OCI-LY7 (cell line): ENCODE results near the gene INS. TPM values are rescaled to one million over a fixed set of nuclear protein-coding genes. Genes with fewer than 3 reads are reported as not detected.

Experiments
- BruUV-seq: library from RNA; stranded (reverse); fragments of 400-500 nt; replicated peaks from 2 replicates; lab custom pipeline; 2021; lab: Mats Ljungman, UMichigan
- CTCF ChIA-PET: fragments of 300-600 bp; sonication (Branson Sonifier 250); formaldehyde crosslinking; loops from one replicate; lab custom pipeline; 2022; ENCODE audit warnings: antibody characterized with exemption; ENCODE audit not compliant: unreplicated experiment; lab: Charles Lee
- POLR2A ChIA-PET: fragments of 300-600 bp; sonication (Branson Sonifier 250); formaldehyde crosslinking; loops from one replicate; lab custom pipeline; 2022; ENCODE audit warnings: antibody characterized with exemption; lab: Charles Lee
- DNase-seq: peaks from one replicate; pipeline ENCODE4 v3.0.0-alpha.2; 2015; ENCODE audit warnings: low spot score
- H2AFZ ChIP-seq: fragments of 200-600 bp; sonication (generic), shearing (Covaris generic); 2 replicates; pipeline ENCODE4 v1.6.1; 2014; ENCODE audit warnings: mild to moderate bottlenecking, antibody characterized with exemption, low read length, moderate library complexity
- H3K27ac ChIP-seq: fragments of 200-600 bp; sonication (generic); 2 replicates; pipeline ENCODE4 v1.5.1; 2014; ENCODE audit warnings: mixed run types, low read depth, mild to moderate bottlenecking, moderate library complexity, low read length, inconsistent platforms; ENCODE audit not compliant: poor library complexity, severe bottlenecking
- H3K36me3 ChIP-seq: fragments of 200-600 bp; sonication (generic); 2 replicates; pipeline ENCODE4 v1.6.1; 2014; ENCODE audit warnings: mild to moderate bottlenecking, antibody characterized with exemption, low read length, moderate library complexity, mixed read lengths; ENCODE audit not compliant: insufficient read depth
- H3K4me1 ChIP-seq: fragments of 200-600 bp; sonication (generic); 2 replicates; pipeline ENCODE4 v1.5.1; 2014; ENCODE audit warnings: mild to moderate bottlenecking, low read length; ENCODE audit not compliant: insufficient read depth, poor library complexity, severe bottlenecking
- H3K4me2 ChIP-seq: fragments of 200-600 bp; sonication (generic); 2 replicates; pipeline ENCODE4 v1.6.1; 2014; ENCODE audit warnings: mild to moderate bottlenecking, low read length
- H3K4me3 ChIP-seq: fragments of 200-600 bp; sonication (generic); 2 replicates; pipeline ENCODE4 v1.5.1; 2014; ENCODE audit warnings: mild to moderate bottlenecking, low read depth, low read length; ENCODE audit not compliant: poor library complexity, severe bottlenecking
- H3K79me2 ChIP-seq: fragments of 200-600 bp; sonication (generic); 2 replicates; pipeline ENCODE4 v1.6.1; 2016; ENCODE audit warnings: low read depth, mild to moderate bottlenecking, low read length, moderate library complexity, mixed read lengths; ENCODE audit not compliant: insufficient read depth
- H3K9me2 ChIP-seq: fragments of 200-600 bp; sonication (generic); 2 replicates; pipeline ENCODE4 v1.6.1; 2016; ENCODE audit warnings: mild to moderate bottlenecking, low read length, mixed read lengths; ENCODE audit not compliant: insufficient read depth
- H3K9me3 ChIP-seq: fragments of 200-600 bp; sonication (generic); 2 replicates; pipeline ENCODE4 v1.6.1; 2014; ENCODE audit warnings: mild to moderate bottlenecking, mixed run types, low read length, mixed read lengths
- H4K20me1 ChIP-seq: fragments of 200-600 bp; sonication (generic); 2 replicates; pipeline ENCODE4 v1.6.1; 2014; ENCODE audit warnings: mild to moderate bottlenecking, antibody characterized with exemption, low read length, moderate library complexity, mixed read lengths; ENCODE audit not compliant: insufficient read depth
- EZH2phosphoT487 ChIP-seq: fragments of 200-600 bp; sonication (generic); IDR thresholded peaks from 2 replicates; pipeline ENCODE4 v1.6.1; 2018; ENCODE audit warnings: low read depth, borderline replicate concordance, mild to moderate bottlenecking, mixed run types, antibody characterized with exemption, low read length, moderate library complexity, mixed read lengths
- intact Hi-C: fragments of 100-400 bp; cut with micrococcal nuclease; formaldehyde crosslinking; loops from one replicate; pipeline ENCODE4 v1.10.0; 2022; ENCODE audit not compliant: unreplicated experiment
- total RNA-seq, 2 experiments: library from RNA; depleted of rRNA in 1 of 2; stranded (reverse); fragments of >200 nt in 1 of 2; shearing (Covaris generic) in 1 of 2; gene quantifications; 2 replicates each; pipeline ENCODE4 v1.2.3, GENCODE V29; 2014 to 2022
- TF ChIP-seq, protein P1 (sequence below): fragments of 200-600 bp; sonication (generic); conservative IDR thresholded peaks from 2 replicates; pipeline ENCODE4 v1.5.1; 2014; ENCODE audit warnings: mild to moderate bottlenecking, antibody characterized with exemption, low read length, moderate library complexity, mixed read lengths

Gene INS
- total RNA-seq, 2 experiments from 2014 or later = not detected

DNA sequence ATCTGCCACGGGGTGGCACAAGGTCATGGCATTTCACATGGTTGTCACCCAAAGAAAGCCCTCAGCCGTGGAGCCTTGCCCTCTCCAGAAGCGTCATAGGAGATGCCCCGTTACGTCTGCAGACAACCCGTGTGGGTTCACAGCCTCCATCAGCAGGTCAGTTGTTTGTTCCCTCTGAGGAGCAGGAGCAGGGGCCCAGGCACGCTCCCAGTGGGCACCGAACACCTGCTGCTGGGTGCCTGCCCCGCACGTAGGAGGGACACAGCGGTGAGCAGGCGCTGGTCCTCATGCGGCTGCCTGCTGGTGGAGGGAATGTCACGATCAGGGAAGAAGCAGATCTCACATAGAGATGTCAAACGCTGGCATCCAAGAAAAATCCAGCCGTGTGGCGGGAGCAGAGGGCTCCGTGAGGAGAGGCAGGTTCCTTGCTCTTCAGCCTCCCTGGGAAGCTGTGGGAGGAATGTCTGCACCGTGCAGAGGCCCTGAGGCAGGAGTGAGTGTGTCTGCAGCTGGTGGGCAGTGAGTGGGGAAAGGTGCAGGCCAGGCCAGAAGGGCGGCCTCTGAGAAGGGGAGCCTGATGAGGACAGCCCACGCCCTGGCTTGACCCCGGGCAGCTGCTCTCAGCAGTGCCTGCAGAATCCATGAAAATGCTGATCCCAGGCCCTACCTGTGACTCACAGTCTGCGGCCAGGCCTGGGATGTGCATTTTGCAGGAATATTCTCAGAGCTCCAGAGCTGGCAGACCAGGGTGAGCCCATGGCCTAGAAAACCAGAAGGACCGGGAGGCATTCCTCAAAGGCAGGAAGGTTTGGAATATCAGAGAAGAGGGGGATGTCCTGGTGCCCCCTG, 47.0 kb upstream of the INS start:
- H3K4me2 ChIP-seq = no peak overlapping the region
- no peak for DNase-seq
- POLR2A ChIA-PET = no interaction called here
- H3K79me2 ChIP-seq = no peaks in the 10 kb centered on the region
- no peaks in the 10 kb centered on the region for H3K9me2 ChIP-seq
- no peaks in the 10 kb centered on the region for H3K4me1 ChIP-seq
- CTCF ChIA-PET = no interaction called here
- TF ChIP-seq, protein P1, sequence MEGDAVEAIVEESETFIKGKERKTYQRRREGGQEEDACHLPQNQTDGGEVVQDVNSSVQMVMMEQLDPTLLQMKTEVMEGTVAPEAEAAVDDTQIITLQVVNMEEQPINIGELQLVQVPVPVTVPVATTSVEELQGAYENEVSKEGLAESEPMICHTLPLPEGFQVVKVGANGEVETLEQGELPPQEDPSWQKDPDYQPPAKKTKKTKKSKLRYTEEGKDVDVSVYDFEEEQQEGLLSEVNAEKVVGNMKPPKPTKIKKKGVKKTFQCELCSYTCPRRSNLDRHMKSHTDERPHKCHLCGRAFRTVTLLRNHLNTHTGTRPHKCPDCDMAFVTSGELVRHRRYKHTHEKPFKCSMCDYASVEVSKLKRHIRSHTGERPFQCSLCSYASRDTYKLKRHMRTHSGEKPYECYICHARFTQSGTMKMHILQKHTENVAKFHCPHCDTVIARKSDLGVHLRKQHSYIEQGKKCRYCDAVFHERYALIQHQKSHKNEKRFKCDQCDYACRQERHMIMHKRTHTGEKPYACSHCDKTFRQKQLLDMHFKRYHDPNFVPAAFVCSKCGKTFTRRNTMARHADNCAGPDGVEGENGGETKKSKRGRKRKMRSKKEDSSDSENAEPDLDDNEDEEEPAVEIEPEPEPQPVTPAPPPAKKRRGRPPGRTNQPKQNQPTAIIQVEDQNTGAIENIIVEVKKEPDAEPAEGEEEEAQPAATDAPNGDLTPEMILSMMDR = no peak
- H3K27ac ChIP-seq = no peak overlapping the region
- no peaks in the 10 kb centered on the region for H4K20me1 ChIP-seq
- no peaks in the 10 kb centered on the region for H3K36me3 ChIP-seq
- intact Hi-C loops = no loop called here
- H3K4me3 ChIP-seq = no peak overlapping the region
- H3K9me3 ChIP-seq = no peaks in the 10 kb centered on the region
- no peak overlapping the region for H2AFZ ChIP-seq
- BruUV-seq = no TSS peak

DNA sequence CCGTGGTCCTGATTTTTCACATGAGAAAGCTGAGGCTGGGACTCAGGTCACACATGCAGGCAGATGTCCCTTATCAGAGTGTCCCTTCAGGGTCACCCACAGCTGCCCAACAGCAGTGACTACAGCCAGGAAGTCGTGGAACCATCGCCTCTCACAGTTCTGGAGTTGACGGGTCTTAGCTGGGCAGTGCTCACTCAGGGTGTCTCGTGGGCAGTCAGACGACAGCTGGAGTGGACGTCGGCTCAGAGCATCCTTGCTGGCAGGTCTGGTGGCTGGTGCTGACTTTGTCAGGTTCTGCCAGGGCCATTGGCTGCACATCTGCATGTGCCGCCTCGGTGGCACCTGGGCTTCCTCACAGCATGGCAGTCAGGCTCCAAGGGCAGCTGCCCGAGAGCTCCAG, 46.2 kb upstream of the INS start:
- intact Hi-C loops = no loop called here
- CTCF ChIA-PET = no interaction called here

More for the DNA sequence above, 46.2 kb upstream of the INS start:
- no TSS peak for BruUV-seq
- no peaks in the 10 kb centered on the region for H3K79me2 ChIP-seq
- no peak overlapping the region for H2AFZ ChIP-seq
- no peak overlapping the region for H3K4me2 ChIP-seq
- H3K9me3 ChIP-seq = no peaks in the 10 kb centered on the region
- no peak overlapping the region for H3K4me3 ChIP-seq
- H3K9me2 ChIP-seq = no peaks in the 10 kb centered on the region
- TF ChIP-seq, protein P1 = no peak
- TF ChIP-seq EZH2phosphoT487 = no peak
- POLR2A ChIA-PET = interaction anchor here (0.7 kb wide), 1 partner anchor 88 kb away, joined by 5 read pairs; no protein-coding TSS in a partner anchor
- DNase-seq = no peak
- no peaks in the 10 kb centered on the region for H3K36me3 ChIP-seq
- H3K27ac ChIP-seq = no peak overlapping the region
- H4K20me1 ChIP-seq = no peaks in the 10 kb centered on the region
- H3K4me1 ChIP-seq = peaks cover 3% of the 10 kb centered on the region
